Small intestine (tissue), 7 donors: ENCODE measurements around the gene SLC10A7. TPM values are rescaled to one million over a fixed set of nuclear protein-coding genes. Genes with fewer than 3 reads are reported as not detected.
A peak's percentile ranks its signal among the peaks of the same experiment; 100 is the strongest.

ENCODE experiments used
- DNase-seq, 2 donors: peaks; one replicate each; pipeline versions ENCODE4 v3.0.0 to v3.0.0-alpha.2; 2013
- FAIRE-seq: peaks from 2 replicates; lab custom pipeline; 2012; peaks lifted over from hg19 to GRCh38; lab: Jason Lieb, UNC
- H3K27ac ChIP-seq, 3 donors: one replicate each; pipeline ENCODE4 v1.5.1; 2013; ENCODE audit warnings: low read length in 2 of 3, mild to moderate bottlenecking in 2 of 3, control low read depth in 1 of 3, inconsistent platforms in 1 of 3, low read depth in 1 of 3, moderate library complexity in 1 of 3
- H3K27me3 ChIP-seq, 3 donors: one replicate each; pipeline ENCODE4 v1.6.1; 2013; ENCODE audit warnings: low read length in 3 of 3, inconsistent platforms in 1 of 3; ENCODE audit not compliant: control insufficient read depth in 3 of 3, insufficient read depth in 3 of 3
- H3K36me3 ChIP-seq, 3 donors: one replicate each; pipeline ENCODE4 v1.6.1; 2013; ENCODE audit warnings: low read length in 3 of 3, inconsistent platforms in 1 of 3, low read depth in 1 of 3, mild to moderate bottlenecking in 1 of 3, moderate library complexity in 1 of 3; ENCODE audit not compliant: control insufficient read depth in 3 of 3, insufficient read depth in 2 of 3
- H3K4me1 ChIP-seq, 3 donors: one replicate each; pipeline ENCODE4 v1.6.1; 2013; ENCODE audit warnings: low read length in 2 of 3, inconsistent platforms in 1 of 3, low read depth in 1 of 3, mild to moderate bottlenecking in 1 of 3, moderate library complexity in 1 of 3; ENCODE audit not compliant: control insufficient read depth in 3 of 3, insufficient read depth in 2 of 3
- H3K4me3 ChIP-seq, 3 donors: one replicate each; pipeline ENCODE4 v1.5.1; 2013; ENCODE audit warnings: low read length in 3 of 3, control low read depth in 1 of 3, inconsistent platforms in 1 of 3, low read depth in 1 of 3, mild to moderate bottlenecking in 1 of 3, moderate library complexity in 1 of 3
- H3K9me3 ChIP-seq, 2 donors: one replicate each; pipeline ENCODE4 v1.6.1; 2013; ENCODE audit warnings: low read depth in 1 of 2, low read length in 1 of 2; ENCODE audit not compliant: control insufficient read depth in 2 of 2, insufficient read depth in 1 of 2
- WGBS, 3 donors: extraction: QIAGEN DNeasy Blood & Tissue Kit; methylation state at CpG; one replicate each; pipeline ENCODE4 v1.1.7; 2013; 5-methylcytosine and 5-hydroxymethylcytosine counted together
- polyA plus RNA-seq, 4 donors: library from polyadenylated mRNA; stranded (reverse) in 3 of 4; unstranded in 1 of 4; fragments of 200-250 nt in 3 of 4; fragments of 120-200 nt in 1 of 4; gene quantifications; one replicate each; pipeline versions ENCODE4 v1.2.1 to v1.2.3, GENCODE V29; 2013
- donor health status: healthy with polysubstance abuse.
- donor health status: control.
- donor health status: control.
- donor health status: Bipolar disorder and iron deficiency.
- donor health status: healthy.

The SLC10A7 gene
- polyA plus RNA-seq, 4 donors: 0.81 to 10.4 (median 3.8) TPM

DNA sequence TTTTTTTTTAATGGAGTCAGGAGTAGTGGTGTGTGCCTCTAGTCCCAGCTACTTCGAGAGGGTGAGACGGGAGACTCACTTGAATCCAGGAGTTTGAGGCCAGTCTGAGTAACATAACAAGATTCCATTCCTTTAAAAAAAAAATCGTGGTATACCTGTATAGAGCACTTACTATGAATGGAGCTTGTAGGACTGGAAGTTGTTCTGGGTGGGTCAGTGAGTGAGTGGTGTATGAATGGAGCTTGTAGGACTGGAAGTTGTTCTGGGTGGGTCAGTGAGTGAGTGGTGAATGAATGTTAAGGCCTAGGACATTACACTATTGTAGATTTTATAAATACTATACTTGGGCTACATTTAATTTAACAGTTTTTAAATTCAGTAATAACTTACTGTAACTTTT, 2.9 kb upstream of the SLC10A7 start:
- WGBS, 3 donors: 77 to 89% (median 84%) methylated on average over 3 of the region's 3 CpGs
- Histone ChIP-seq H3K36me3 (no peaks in the 10 kb centered on the region), H3K4me3 (no peak overlapping the region), H3K27me3 (no peaks in the 10 kb centered on the region), H3K9me3 (no peaks in the 10 kb centered on the region), H3K27ac (no peak overlapping the region), H3K4me1 (peaks cover 0 to 3% (median 2%) of the 10 kb centered on the region in 3 donors)
- DNase-seq (no peak), FAIRE-seq (no peak)

DNA sequence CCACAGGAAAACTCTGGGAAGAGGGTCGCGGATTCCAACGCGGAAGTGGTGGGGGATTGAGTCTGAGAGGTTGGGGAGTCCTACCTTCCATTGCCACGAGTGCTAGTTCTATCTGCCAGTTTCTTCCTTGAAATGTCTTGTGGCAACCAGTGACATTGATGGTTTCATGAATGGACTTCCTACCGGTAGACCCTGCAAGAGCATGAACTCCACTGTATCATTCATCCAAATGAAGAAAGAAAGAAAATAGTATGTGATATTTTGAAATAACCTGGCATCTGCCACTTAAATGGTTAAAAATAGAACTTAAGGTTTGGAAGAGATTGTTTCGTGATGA, 1.1 kb upstream of the SLC10A7 start:
- 2 to 5% (median 3%) methylated on average over 7 of the region's 7 CpGs for WGBS, 3 donors
- Histone ChIP-seq H3K9me3 (no peaks in the 10 kb centered on the region), H3K4me1 (peaks cover 0 to 3% (median 2%) of the 10 kb centered on the region in 3 donors), H3K27me3 (no peaks in the 10 kb centered on the region), H3K36me3 (no peaks in the 10 kb centered on the region), H3K27ac (no peak overlapping the region), H3K4me3 (peak overlapping the region; percentile 79 to 83 (median 80))
- peak in 1 of 2 donors; percentile 25 for DNase-seq
- no peak for FAIRE-seq

DNA sequence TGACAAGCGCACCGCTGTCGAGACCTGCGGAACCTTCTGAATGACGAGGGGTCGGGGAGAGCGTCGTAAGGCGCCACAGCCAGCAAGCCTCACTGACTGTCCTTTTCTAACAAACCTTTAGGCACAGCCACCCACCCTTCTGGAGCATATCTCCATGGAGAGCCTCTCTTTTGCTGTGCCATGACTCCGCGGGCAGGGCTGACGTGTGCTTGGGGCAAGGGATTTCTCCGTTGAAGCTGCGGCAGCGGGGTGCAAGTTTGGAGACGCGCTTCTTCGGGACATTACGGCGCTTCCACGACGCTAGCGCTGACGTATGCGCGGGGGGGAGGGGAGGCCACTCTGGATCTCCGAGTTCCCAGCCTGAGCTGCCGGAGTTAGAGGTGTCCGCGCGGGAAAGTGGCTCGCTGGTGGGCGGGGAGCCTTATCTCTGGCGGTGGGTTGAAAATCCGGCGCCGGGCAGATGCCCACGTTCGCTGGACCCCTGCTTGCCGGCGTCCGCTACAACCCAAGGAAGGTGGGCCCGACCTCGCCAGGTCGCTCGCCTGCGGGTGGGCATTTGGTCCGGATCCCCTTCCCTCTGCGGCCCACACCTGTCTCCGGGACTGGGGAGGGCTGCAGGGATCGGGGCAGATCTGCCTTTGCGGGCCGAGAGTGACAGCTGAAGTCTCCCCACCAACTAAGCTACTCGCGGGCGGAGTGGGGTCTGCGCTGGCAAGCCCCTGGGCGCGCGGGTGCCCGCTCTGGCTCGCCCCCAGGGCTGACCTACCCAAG, 543 bp upstream of the SLC10A7 start:
- Histone ChIP-seq H3K27ac (peak overlapping the region in 2 of 3 donors; percentile 74 to 91), H3K36me3 (no peaks in the 10 kb centered on the region), H3K4me1 (peaks cover 0 to 3% (median 2%) of the 10 kb centered on the region in 3 donors), H3K27me3 (no peaks in the 10 kb centered on the region), H3K9me3 (no peaks in the 10 kb centered on the region), H3K4me3 (peak overlapping the region; percentile 80 to 95 (median 83))
- FAIRE-seq: no peak
- 0% methylated on average over 61 to 62 of the region's 62 CpGs for WGBS, 3 donors
- DNase-seq: peak; percentile 90 to 95

DNA sequence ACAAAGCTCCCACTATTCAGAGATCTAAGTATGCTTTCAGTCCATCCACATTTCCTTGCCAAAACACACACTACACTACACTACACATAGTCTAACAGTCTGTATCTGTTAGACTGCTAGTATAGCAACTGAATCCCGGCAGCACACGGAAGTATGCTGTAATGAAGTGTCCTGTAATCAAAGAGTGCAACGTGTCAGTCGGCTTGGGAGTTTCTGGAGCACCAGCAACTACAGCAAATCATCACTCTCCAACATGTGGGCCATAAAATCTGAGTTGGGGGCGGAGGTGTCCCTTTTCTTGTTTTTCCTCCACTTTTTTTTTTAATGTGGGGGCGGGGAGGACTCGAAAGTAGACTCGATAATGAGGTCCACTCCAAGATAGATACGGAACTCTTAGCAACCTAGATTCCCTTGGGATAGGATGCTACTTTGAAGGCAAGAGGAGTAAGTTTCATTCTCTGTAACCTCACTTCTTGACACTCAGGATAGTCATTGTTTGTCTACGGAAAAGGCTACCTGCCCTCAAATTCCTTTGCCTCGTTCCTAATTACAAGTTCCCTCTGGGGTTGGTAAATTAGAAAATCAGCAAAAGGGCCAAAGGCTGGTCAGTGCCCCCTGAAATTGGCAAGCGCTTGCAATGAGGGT, 722 bp downstream of the SLC10A7 start:
- Histone ChIP-seq H3K4me1 (peaks cover 0 to 3% (median 2%) of the 10 kb centered on the region in 3 donors), H3K9me3 (no peaks in the 10 kb centered on the region), H3K27me3 (no peaks in the 10 kb centered on the region), H3K36me3 (no peaks in the 10 kb centered on the region), H3K4me3 (peak overlapping the region; percentile 80 to 95 (median 83)), H3K27ac (peak overlapping the region; percentile 51 to 91 (median 74))
- FAIRE-seq (no peak), DNase-seq (peak; percentile 78 to 81)
- 0 to 1% (median 1%) methylated on average over 12 of the region's 12 CpGs for WGBS, 3 donors

DNA sequence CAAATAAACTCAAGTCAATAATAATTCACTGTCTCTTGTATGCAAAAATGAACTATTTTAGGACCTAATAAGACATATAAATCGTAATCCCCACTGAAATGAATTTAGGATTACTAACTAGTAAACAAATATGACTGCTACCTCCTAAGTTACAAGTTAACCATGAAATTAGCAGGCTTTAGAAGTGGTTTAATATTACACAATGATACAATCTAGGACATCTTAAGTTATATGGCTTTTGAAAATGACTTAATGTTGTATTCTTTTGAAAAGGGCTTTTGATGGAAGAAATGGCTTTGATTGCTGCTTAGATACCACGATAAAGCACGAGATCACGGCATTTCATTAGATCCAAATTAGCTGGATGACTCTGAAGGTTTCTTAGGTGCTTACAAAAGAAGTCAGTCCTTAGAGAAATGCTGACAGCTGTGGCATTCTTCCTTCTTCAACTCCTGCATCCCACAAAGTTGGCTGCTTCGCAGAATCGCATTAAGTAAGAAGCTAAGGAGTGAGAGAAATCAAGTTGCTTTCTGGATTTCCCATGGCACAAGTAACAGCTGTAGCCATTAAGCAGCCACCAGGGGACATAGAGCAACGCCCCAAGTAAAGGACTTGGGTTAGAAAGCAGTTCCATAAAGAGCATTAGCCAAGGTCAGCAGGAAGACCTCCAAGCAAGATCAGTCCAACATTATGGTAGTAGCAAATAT, 6.9 kb downstream of the SLC10A7 start:
- 87 to 93% (median 93%) methylated on average over 7 of the region's 7 CpGs for WGBS, 3 donors
- no peak for FAIRE-seq
- peaks cover 0 to 2% (median 2%) of the 10 kb centered on the region in 3 donors for H3K36me3 ChIP-seq

DNA sequence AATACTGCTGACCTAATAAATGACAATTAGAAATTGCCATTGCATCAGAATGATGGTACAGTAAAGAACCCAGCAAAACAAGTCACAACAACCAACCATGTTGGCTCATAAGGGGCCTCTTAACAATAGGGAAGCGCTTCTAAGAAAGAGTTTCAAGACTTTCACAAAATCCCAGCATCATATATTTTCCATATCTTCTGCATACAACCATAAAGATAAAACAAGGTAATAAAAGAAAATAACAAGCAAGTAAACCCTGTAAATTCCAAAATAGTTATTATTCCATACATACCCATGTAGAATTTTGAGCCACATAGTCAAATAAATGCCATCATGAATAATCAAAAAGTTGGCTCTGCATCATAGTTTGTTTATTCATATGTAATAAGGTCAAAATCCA, 8.2 kb downstream of the SLC10A7 start:
- Histone ChIP-seq H3K9me3 (no peaks in the 10 kb centered on the region), H3K27me3 (no peaks in the 10 kb centered on the region), H3K4me1 (no peaks in the 10 kb centered on the region), H3K36me3 (peaks cover 0 to 3% (median 2%) of the 10 kb centered on the region in 3 donors), H3K27ac (no peak overlapping the region), H3K4me3 (no peak overlapping the region)
- DNase-seq (no peak), FAIRE-seq (no peak)
- 90 to 97% (median 93%) methylated on average over 1 of the region's 1 CpG for WGBS, 3 donors

More for the DNA sequence above, 6.9 kb downstream of the SLC10A7 start:
- no peak for DNase-seq
- H3K27me3 ChIP-seq: no peaks in the 10 kb centered on the region
- H3K9me3 ChIP-seq: no peaks in the 10 kb centered on the region
- H3K27ac ChIP-seq: no peak overlapping the region
- no peak overlapping the region for H3K4me3 ChIP-seq
- no peaks in the 10 kb centered on the region for H3K4me1 ChIP-seq

DNA sequence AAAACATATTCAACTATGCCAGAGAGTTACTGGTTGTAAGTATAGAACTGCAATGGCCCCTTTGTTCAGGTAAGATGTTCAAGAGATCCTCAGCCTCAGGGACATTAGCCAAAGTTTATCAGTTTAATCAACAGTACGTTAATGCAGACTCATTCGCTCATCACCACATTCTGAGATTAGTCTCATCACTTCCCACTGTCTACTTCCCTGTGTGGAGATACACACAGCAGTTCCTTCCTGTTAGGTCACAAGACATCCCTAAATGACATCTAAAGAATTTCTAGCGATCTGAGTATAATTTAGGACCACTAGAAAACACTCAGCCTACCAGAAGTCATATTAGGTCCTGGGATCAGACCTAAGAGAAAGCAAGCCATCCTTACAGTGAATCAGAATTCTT, 10.4 kb downstream of the SLC10A7 start:
- no peak overlapping the region for H3K27ac ChIP-seq
- no peak for FAIRE-seq
- H3K9me3 ChIP-seq: no peaks in the 10 kb centered on the region
- no peak overlapping the region for H3K4me3 ChIP-seq
- H3K4me1 ChIP-seq: no peaks in the 10 kb centered on the region
- DNase-seq: no peak
- H3K36me3 ChIP-seq: peaks cover 0 to 3% (median 2%) of the 10 kb centered on the region in 3 donors
- WGBS, 3 donors: 65 to 73% (median 72%) methylated on average over 3 of the region's 3 CpGs
- H3K27me3 ChIP-seq: no peaks in the 10 kb centered on the region

DNA sequence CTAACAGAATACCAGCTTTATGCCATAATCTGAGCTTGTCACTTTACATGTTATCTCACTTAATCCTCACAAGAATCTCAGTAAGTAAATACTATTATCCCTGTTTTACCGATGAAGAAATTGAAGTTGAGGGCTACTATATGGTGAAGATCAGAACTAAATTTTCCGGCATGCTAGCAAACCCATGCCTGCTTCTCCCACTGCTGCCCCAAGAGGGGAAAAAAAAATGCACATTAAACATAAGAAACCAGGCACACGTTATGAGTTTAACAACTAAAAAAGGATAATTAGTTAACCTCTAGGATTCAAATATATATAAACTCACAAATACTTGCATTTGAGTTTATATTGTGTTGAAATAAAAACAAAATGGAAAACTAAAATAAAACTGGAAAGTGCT, 10.8 kb downstream of the SLC10A7 start:
- H3K9me3 ChIP-seq: no peaks in the 10 kb centered on the region
- 82 to 84% (median 83%) methylated on average over 3 of the region's 3 CpGs for WGBS, 3 donors
- DNase-seq (no peak), FAIRE-seq (no peak)
- no peak overlapping the region for H3K4me3 ChIP-seq
- H3K4me1 ChIP-seq: no peaks in the 10 kb centered on the region
- H3K27me3 ChIP-seq: no peaks in the 10 kb centered on the region
- H3K27ac ChIP-seq: no peak overlapping the region
- H3K36me3 ChIP-seq: peaks cover 0 to 3% (median 2%) of the 10 kb centered on the region in 3 donors
